Ovary (tissue), 3 donors: ENCODE measurements around the gene HSPA1B.

Source experiments
- EP300 ChIP-seq: sonication (generic); formaldehyde crosslinking; IDR thresholded peaks from one replicate; pipeline ENCODE4 v1.6.1; 2017; ENCODE audit warnings: antibody characterized with exemption
- TF ChIP-seq, protein P1 (sequence below), 3 donors: fragments of 450-650 bp in 2 of 3; fragments of 200-600 bp in 1 of 3; IDR thresholded peaks; one replicate each; pipeline versions ENCODE4 v1.5.1 to v1.8.0; 2016 to 2022; ENCODE audit warnings: antibody characterized with exemption in 3 of 3, mild to moderate bottlenecking in 1 of 3
- donor health status: DM: no; HTN: no; CAD: no.

- TF ChIP-seq, protein P1, sequence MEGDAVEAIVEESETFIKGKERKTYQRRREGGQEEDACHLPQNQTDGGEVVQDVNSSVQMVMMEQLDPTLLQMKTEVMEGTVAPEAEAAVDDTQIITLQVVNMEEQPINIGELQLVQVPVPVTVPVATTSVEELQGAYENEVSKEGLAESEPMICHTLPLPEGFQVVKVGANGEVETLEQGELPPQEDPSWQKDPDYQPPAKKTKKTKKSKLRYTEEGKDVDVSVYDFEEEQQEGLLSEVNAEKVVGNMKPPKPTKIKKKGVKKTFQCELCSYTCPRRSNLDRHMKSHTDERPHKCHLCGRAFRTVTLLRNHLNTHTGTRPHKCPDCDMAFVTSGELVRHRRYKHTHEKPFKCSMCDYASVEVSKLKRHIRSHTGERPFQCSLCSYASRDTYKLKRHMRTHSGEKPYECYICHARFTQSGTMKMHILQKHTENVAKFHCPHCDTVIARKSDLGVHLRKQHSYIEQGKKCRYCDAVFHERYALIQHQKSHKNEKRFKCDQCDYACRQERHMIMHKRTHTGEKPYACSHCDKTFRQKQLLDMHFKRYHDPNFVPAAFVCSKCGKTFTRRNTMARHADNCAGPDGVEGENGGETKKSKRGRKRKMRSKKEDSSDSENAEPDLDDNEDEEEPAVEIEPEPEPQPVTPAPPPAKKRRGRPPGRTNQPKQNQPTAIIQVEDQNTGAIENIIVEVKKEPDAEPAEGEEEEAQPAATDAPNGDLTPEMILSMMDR (IDR thresholded peaks at IDR 0.05): no peak
- no peak for TF ChIP-seq EP300
Measured at GRCh38 chr6:31778193-31778592, 49.3 kb upstream of the HSPA1B start.
